GM12878 (cell line): ENCODE data around the gene ENDOG. TPM values are rescaled to one million over a fixed set of nuclear protein-coding genes. Genes with fewer than 3 reads are reported as not detected.

Experiments used
- ATAC-seq: fragments of 200-7000 bp; cut with Tn5 transposase; 3 replicates; pipeline ENCODE4 v1.9.1; 2020; ENCODE audit warnings: mild to moderate bottlenecking, moderate library complexity
- BruUV-seq: library from RNA; stranded (reverse); fragments of 400-500 nt; replicated peaks from 2 replicates; lab custom pipeline; 2021; lab: Mats Ljungman, UMichigan
- CTCF ChIA-PET: fragments of 300-600 bp; sonication (Branson Sonifier 250); formaldehyde crosslinking; extraction: SDS; loops from one replicate; lab custom pipeline; 2021; ENCODE audit warnings: inconsistent platforms; lab: Yijun Ruan, JAX
- POLR2A ChIA-PET: fragments of 350-600 bp; formaldehyde crosslinking; extraction: SDS; loops from one replicate; lab custom pipeline; 2021; ENCODE audit warnings: inconsistent platforms; lab: Charles Lee
- RAD21 ChIA-PET: fragments of 300-600 bp; sonication (Branson Sonifier 250); formaldehyde crosslinking; loops from one replicate; lab custom pipeline; 2023; ENCODE audit warnings: antibody characterized with exemption; ENCODE audit not compliant: unreplicated experiment; lab: Charles Lee
- SMC1A ChIA-PET: fragments of 300-600 bp; sonication (Branson Sonifier 250); formaldehyde crosslinking; loops from one replicate; lab custom pipeline; 2023; ENCODE audit not compliant: unreplicated experiment, uncharacterized antibody; lab: Charles Lee
- DNase-seq: peaks from one replicate; pipeline ENCODE4 v3.0.0-alpha.2; 2011; ENCODE audit warnings: low read depth, low spot score
- FAIRE-seq: peaks from 3 replicates; lab custom pipeline; 2011; peaks lifted over from hg19 to GRCh38; lab: Jason Lieb, UNC
- H2AFZ ChIP-seq: 2 replicates; pipeline ENCODE4 v1.6.0; 2011; ENCODE audit warnings: low read depth, low read length, control low read depth; ENCODE audit not compliant: control insufficient read depth
- H3K27ac ChIP-seq: 2 replicates; pipeline ENCODE4 v1.5.1; 2011; ENCODE audit warnings: control low read depth; ENCODE audit not compliant: control insufficient read depth, insufficient read depth
- H3K27me3 ChIP-seq, 2 experiments: replicated peaks in 1 of 2; 2 replicates each; pipeline versions ENCODE4 v1.6.0 to v1.6.1; 2011; ENCODE audit warnings: low read length in 1 of 2; ENCODE audit not compliant: control insufficient read depth in 2 of 2, insufficient read depth in 2 of 2
- H3K36me3 ChIP-seq, 2 experiments: 2 replicates each; pipeline ENCODE4 v1.5.1; 2011; ENCODE audit warnings: low read length in 1 of 2; ENCODE audit not compliant: control insufficient read depth in 2 of 2, insufficient read depth in 2 of 2
- H3K4me1 ChIP-seq: 2 replicates; pipeline ENCODE4 v1.6.1; 2011; ENCODE audit warnings: mild to moderate bottlenecking, low read length, moderate library complexity, mixed read lengths; ENCODE audit not compliant: control insufficient read depth, insufficient read depth
- H3K4me2 ChIP-seq: 2 replicates; pipeline ENCODE4 v1.6.0; 2011; ENCODE audit warnings: control low read depth; ENCODE audit not compliant: control insufficient read depth, insufficient read depth
- H3K4me3 ChIP-seq: fragments of 200-600 bp; sonication (generic); 2 replicates; pipeline ENCODE4 v1.5.1; 2016
- H3K79me2 ChIP-seq: 2 replicates; pipeline ENCODE4 v1.6.0; 2011; ENCODE audit warnings: low read length; ENCODE audit not compliant: control insufficient read depth, insufficient read depth
- H3K9ac ChIP-seq: 2 replicates; pipeline ENCODE4 v1.8.0; 2011; ENCODE audit warnings: low read length, control low read depth, mixed read lengths; ENCODE audit not compliant: control insufficient read depth, insufficient read depth
- H3K9me3 ChIP-seq: replicated peaks from 3 replicates; pipeline ENCODE4 v1.5.1; 2011; ENCODE audit warnings: mild to moderate bottlenecking, low read length; ENCODE audit not compliant: control insufficient read depth, insufficient read depth
- H4K20me1 ChIP-seq: 2 replicates; pipeline ENCODE4 v1.6.0; 2011; ENCODE audit not compliant: control insufficient read depth, insufficient read depth
- BCL11A ChIP-seq: IDR thresholded peaks from 2 replicates; pipeline ENCODE4 v1.6.1; 2011; ENCODE audit warnings: low read depth, low read length
- BCL3 ChIP-seq: IDR thresholded peaks from 2 replicates; pipeline ENCODE4 v1.6.1; 2011; ENCODE audit warnings: borderline replicate concordance, low read depth, mild to moderate bottlenecking, moderate library complexity, low read length; ENCODE audit not compliant: insufficient read depth, poor library complexity, severe bottlenecking
- CBX3 ChIP-seq: fragments of 200-600 bp; sonication (generic); IDR thresholded peaks from 2 replicates; pipeline ENCODE4 v1.6.1; 2016; ENCODE audit warnings: low read depth, borderline replicate concordance
- E2F4 ChIP-seq: IDR thresholded peaks from 2 replicates; pipeline ENCODE4 v1.6.1; 2012; ENCODE audit warnings: low read depth, low read length, improper control_type of control experiment
- E2F8 ChIP-seq: fragments of 450-650 bp; IDR thresholded peaks from 2 replicates; pipeline ENCODE4 v1.6.1; 2018; ENCODE audit warnings: mild to moderate bottlenecking, low read depth, moderate library complexity; ENCODE audit not compliant: partially characterized antibody
- EED ChIP-seq: sonication (generic); IDR thresholded peaks from 2 replicates; pipeline ENCODE4 v1.6.1; 2016; ENCODE audit warnings: antibody characterized with exemption, low read depth
- MXI1 ChIP-seq: fragments of 150-350 bp; IDR thresholded peaks from 2 replicates; pipeline ENCODE4 v1.6.1; 2011; ENCODE audit warnings: low read depth, mild to moderate bottlenecking, inconsistent platforms, low read length, improper control_type of control experiment
- NFYB ChIP-seq: IDR thresholded peaks from 2 replicates; pipeline ENCODE4 v1.6.1; 2011; ENCODE audit warnings: low read depth, mild to moderate bottlenecking, low read length, improper control_type of control experiment, moderate library complexity; ENCODE audit not compliant: insufficient read depth
- SP1 ChIP-seq: IDR thresholded peaks from one replicate; pipeline ENCODE4 v1.6.1; 2011; ENCODE audit warnings: low read depth, low read length
- SREBF1 ChIP-seq: IDR thresholded peaks from 2 replicates; pipeline ENCODE4 v1.6.1; 2012; ENCODE audit warnings: mild to moderate bottlenecking, low read length
- TCF3 ChIP-seq: IDR thresholded peaks from 2 replicates; pipeline ENCODE4 v1.6.1; 2012; ENCODE audit warnings: low read depth, mild to moderate bottlenecking, low read length, borderline replicate concordance; ENCODE audit not compliant: insufficient read depth
- ZNF24 ChIP-seq: fragments of 450-650 bp; IDR thresholded peaks from 2 replicates; pipeline ENCODE4 v1.6.1; 2017; ENCODE audit warnings: antibody characterized with exemption, mild to moderate bottlenecking
- ZNF274 ChIP-seq: IDR thresholded peaks from one replicate; pipeline ENCODE4 v1.8.0; 2011; ENCODE audit not compliant: insufficient read length, insufficient read depth
- WGBS: methylation state at CpG from one replicate; pipeline ENCODE4 v1.1.6; 2016; ENCODE audit warnings: low lambda C conversion rate; ENCODE audit not compliant: insufficient replicate concordance, insufficient coverage; ENCODE audit errors: missing lambda C conversion rate; 5-methylcytosine and 5-hydroxymethylcytosine counted together
- in situ Hi-C: fragments of 300-500 bp; cut with MboI; formaldehyde crosslinking; loops from 9 replicates; pipeline ENCODE4 v1.14.3; 2018; ENCODE audit warnings: mixed read lengths
- intact Hi-C: fragments of 100-400 bp; cut with micrococcal nuclease; formaldehyde crosslinking; loops from one replicate; pipeline ENCODE4 v1.14.2; 2022; ENCODE audit not compliant: unreplicated experiment
- polyA plus RNA-seq, 11 experiments: library from polyadenylated mRNA; depleted of rRNA in 4 of 11; unstranded in 6 of 11; stranded (reverse) in 5 of 11; fragments of >200 nt; fragmentation: Nextera tagmentation in 4 of 11; fragmentation: Illumina TruSeq in 1 of 11; extraction: Ambion mirVana in 4 of 11; extraction: Trizol in 1 of 11; gene quantifications; 1 replicate in 1 of 11; 2 replicates in 10 of 11; pipeline versions ENCODE4 v1.2.1 to v1.2.3, GENCODE V29; 2011 to 2016; ENCODE audit warnings: inconsistent platforms in 2 of 11, missing spikeins in 2 of 11, low read depth in 1 of 11
- total RNA-seq, 4 experiments: library from RNA; depleted of rRNA in 3 of 4; stranded (reverse); fragments of >200 nt in 3 of 4; fragmentation: Illumina TruSeq in 1 of 4; extraction: Trizol in 1 of 4; gene quantifications; 2 replicates each; pipeline versions ENCODE4 v1.2.1 to v1.2.3, GENCODE V29; 2013 to 2021

ENDOG gene
- total and polyA plus RNA-seq, 10 of the 15 experiments (the other 5 are each of a cell fraction or from before 2014, with no cell fraction given), result 0.84 to 29.2 (median 9.0) TPM

GRCh38 chr9:128828267-128828666, 10.0 kb downstream of the ENDOG start:
- SMC1A ChIA-PET, result interaction anchor here (1.3 kb wide), 1 partner anchor 10 kb away, joined by 6 read pairs; the partner anchor contains the start of gene ENDOG
- FAIRE-seq, result no peak
- in situ Hi-C loops (no loop called here), intact Hi-C loops (no loop called here)
- Histone ChIP-seq H3K79me2 (peaks cover 14% of the 10 kb centered on the region), H3K4me1 (peaks cover 7% of the 10 kb centered on the region; the same call in 1 of the 2 replicates), H3K27me3 (no peaks in the 10 kb centered on the region), H3K4me3 (peak overlapping the region; percentile 92), H3K4me2 (peak overlapping the region; percentile 80), H3K9me3 (no peaks in the 10 kb centered on the region), H4K20me1 (no peaks in the 10 kb centered on the region), H3K36me3 (peaks cover 14 to 21% of the 10 kb centered on the region in 2 experiments), H3K27ac (no peak overlapping the region), H2AFZ (no peak overlapping the region), H3K9ac (peak overlapping the region; percentile 89; the same call in 1 of the 2 replicates)
- no TSS peak for BruUV-seq
- no peak for DNase-seq
- POLR2A ChIA-PET, result interaction anchor here (1.8 kb wide), 1 partner anchor 10 kb away, joined by 15 read pairs; the partner anchor contains the start of gene ENDOG
- no peak for ATAC-seq
- 86% methylated on average over 8 of the region's 8 CpGs for WGBS
- RAD21 ChIA-PET, result interaction anchor here (1.4 kb wide), 1 partner anchor 10 kb away, joined by 5 read pairs; the partner anchor contains the start of gene ENDOG
- CTCF ChIA-PET, result interaction anchor here (0.8 to 2.9 kb wide), 3 partner anchors 10 to 99 kb away, joined by 3 to 22 read pairs (median 3); partner anchors contain the start of gene ENDOG
- TF ChIP-seq ZNF24 (no peak), BCL11A (no peak), ZNF274 (no peak), NFYB (no peak), EED (no peak), CBX3 (no peak), SP1 (no peak), E2F4 (no peak), E2F8 (no peak), TCF3 (no peak), MXI1 (no peak), SREBF1 (no peak), BCL3 (no peak)
